ENCODE measurements around the gene MAN1A1.
"Not testable (repeated sequence)": the region's sequence is repeated elsewhere in the genome, so short reads cannot be mapped to it uniquely, and the experiment has no call there.

The MAN1A1 gene

GRCh38 chr6:119349361-119350201, at the start of gene MAN1A1:
Gene MAN1A1, minus strand, starts transcription at chr6:119349761. Its CDS starts 696 bp downstream, at chr6:119349065.
- DNase-seq (ENCODE audit: extremely low read depth, low read depth) = no peak
- TF ChIP-seq CTCF (IDR thresholded peaks at IDR 0.05; ENCODE audit: low read depth, low read length, missing control alignments) = no peak
- H3K4me3 ChIP-seq (replicated peaks; ENCODE audit: low read depth, low read length) = peak within 1 kb of the TSS; percentile 79

- no peak for TF ChIP-seq CTCF (IDR thresholded peaks at IDR 0.05; ENCODE audit: low read depth, low read length, missing control alignments)
- H3K4me3 ChIP-seq (replicated peaks; ENCODE audit: low read depth, low read length) = no peak overlapping the region
- DNase-seq (ENCODE audit: extremely low read depth, low read depth) = no peak
Observed at GRCh38 chr6:119395192-119395591, 45.6 kb upstream of the MAN1A1 start.

- DNase-seq (ENCODE audit: extremely low read depth, low read depth) = peak; percentile 2
- no peak for TF ChIP-seq CTCF (IDR thresholded peaks at IDR 0.05; ENCODE audit: low read depth, low read length, missing control alignments)
- H3K4me3 ChIP-seq (replicated peaks; ENCODE audit: low read depth, low read length) = no peak overlapping the region
Observed at GRCh38 chr6:119390247-119390793, 40.8 kb upstream of the MAN1A1 start.

- no peak overlapping the region for H3K4me3 ChIP-seq (replicated peaks; ENCODE audit: low read depth, low read length)
- DNase-seq (ENCODE audit: extremely low read depth, low read depth) = no peak
- TF ChIP-seq CTCF (IDR thresholded peaks at IDR 0.05; ENCODE audit: low read depth, low read length, missing control alignments) = no peak
Observed at GRCh38 chr6:119385994-119386393, 36.4 kb upstream of the MAN1A1 start.

GRCh38 chr6:119384444-119384843, 34.9 kb upstream of the MAN1A1 start:
- TF ChIP-seq CTCF (IDR thresholded peaks at IDR 0.05; ENCODE audit: low read depth, low read length, missing control alignments) = no peak
- DNase-seq (ENCODE audit: extremely low read depth, low read depth) = no peak
- no peak overlapping the region for H3K4me3 ChIP-seq (replicated peaks; ENCODE audit: low read depth, low read length)

- TF ChIP-seq CTCF (IDR thresholded peaks at IDR 0.05; ENCODE audit: low read depth, low read length, missing control alignments) = no peak
- no peak overlapping the region for H3K4me3 ChIP-seq (replicated peaks; ENCODE audit: low read depth, low read length)
- DNase-seq (ENCODE audit: extremely low read depth, low read depth) = no peak
Observed at GRCh38 chr6:119379809-119380208, 30.2 kb upstream of the MAN1A1 start.

- H3K4me3 ChIP-seq (replicated peaks; ENCODE audit: low read depth, low read length); DNase-seq (ENCODE audit: extremely low read depth, low read depth): not testable (repeated sequence)
Observed at GRCh38 chr6:119377043-119377442, 27.5 kb upstream of the MAN1A1 start.

Measured in HFF-Myc (cell line).